Measurements from ENCODE around the gene TMEM87A.

DNA sequence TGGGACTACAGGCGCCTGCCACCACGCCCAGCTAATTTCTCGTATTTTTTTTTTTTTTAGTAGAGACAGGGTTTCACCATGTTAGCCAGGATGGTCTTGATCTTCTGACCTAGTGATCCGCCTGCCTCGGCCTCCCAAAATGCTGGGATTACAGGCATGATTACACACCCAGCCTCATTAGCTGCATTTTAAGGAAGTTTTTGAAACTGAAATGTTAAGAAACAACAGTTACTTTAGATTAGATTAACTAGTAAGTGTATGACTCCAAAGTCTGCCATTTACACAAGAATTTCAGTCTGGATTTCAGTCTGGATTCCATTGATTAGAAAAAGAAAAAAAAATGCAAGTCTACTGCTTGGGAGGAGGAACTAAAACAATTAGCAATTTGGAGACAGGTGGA, 40.6 kb downstream of the TMEM87A start:
- TF ChIP-seq, protein P1, sequence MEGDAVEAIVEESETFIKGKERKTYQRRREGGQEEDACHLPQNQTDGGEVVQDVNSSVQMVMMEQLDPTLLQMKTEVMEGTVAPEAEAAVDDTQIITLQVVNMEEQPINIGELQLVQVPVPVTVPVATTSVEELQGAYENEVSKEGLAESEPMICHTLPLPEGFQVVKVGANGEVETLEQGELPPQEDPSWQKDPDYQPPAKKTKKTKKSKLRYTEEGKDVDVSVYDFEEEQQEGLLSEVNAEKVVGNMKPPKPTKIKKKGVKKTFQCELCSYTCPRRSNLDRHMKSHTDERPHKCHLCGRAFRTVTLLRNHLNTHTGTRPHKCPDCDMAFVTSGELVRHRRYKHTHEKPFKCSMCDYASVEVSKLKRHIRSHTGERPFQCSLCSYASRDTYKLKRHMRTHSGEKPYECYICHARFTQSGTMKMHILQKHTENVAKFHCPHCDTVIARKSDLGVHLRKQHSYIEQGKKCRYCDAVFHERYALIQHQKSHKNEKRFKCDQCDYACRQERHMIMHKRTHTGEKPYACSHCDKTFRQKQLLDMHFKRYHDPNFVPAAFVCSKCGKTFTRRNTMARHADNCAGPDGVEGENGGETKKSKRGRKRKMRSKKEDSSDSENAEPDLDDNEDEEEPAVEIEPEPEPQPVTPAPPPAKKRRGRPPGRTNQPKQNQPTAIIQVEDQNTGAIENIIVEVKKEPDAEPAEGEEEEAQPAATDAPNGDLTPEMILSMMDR (IDR thresholded peaks at IDR 0.05; ENCODE audit: insufficient read depth, low read length) = no peak
- TF ChIP-seq POLR2AphosphoS5 (IDR thresholded peaks at IDR 0.05; ENCODE audit: low read depth) = no peak
- TF ChIP-seq, protein P2, sequence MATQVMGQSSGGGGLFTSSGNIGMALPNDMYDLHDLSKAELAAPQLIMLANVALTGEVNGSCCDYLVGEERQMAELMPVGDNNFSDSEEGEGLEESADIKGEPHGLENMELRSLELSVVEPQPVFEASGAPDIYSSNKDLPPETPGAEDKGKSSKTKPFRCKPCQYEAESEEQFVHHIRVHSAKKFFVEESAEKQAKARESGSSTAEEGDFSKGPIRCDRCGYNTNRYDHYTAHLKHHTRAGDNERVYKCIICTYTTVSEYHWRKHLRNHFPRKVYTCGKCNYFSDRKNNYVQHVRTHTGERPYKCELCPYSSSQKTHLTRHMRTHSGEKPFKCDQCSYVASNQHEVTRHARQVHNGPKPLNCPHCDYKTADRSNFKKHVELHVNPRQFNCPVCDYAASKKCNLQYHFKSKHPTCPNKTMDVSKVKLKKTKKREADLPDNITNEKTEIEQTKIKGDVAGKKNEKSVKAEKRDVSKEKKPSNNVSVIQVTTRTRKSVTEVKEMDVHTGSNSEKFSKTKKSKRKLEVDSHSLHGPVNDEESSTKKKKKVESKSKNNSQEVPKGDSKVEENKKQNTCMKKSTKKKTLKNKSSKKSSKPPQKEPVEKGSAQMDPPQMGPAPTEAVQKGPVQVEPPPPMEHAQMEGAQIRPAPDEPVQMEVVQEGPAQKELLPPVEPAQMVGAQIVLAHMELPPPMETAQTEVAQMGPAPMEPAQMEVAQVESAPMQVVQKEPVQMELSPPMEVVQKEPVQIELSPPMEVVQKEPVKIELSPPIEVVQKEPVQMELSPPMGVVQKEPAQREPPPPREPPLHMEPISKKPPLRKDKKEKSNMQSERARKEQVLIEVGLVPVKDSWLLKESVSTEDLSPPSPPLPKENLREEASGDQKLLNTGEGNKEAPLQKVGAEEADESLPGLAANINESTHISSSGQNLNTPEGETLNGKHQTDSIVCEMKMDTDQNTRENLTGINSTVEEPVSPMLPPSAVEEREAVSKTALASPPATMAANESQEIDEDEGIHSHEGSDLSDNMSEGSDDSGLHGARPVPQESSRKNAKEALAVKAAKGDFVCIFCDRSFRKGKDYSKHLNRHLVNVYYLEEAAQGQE (IDR thresholded peaks at IDR 0.05; ENCODE audit: insufficient replicate concordance, low read depth) = no peak

Data from HL-60 (cell line).